Mammary epithelial cell (primary cell): ENCODE data around the gene CNTN5.

ENCODE experiments used
- CTCF ChIP-seq, 2 donors: IDR thresholded peaks in 1 of 2; conservative IDR thresholded peaks in 1 of 2; 2 replicates each; pipeline ENCODE4 v1.5.1; 2011 to 2012; ENCODE audit warnings: inconsistent platforms in 2 of 2, low read length in 2 of 2, mild to moderate bottlenecking in 2 of 2, control low read depth in 1 of 2, low read depth in 1 of 2; ENCODE audit not compliant: insufficient read depth in 1 of 2; ENCODE audit errors: extremely low read depth in 1 of 2
- EZH2 ChIP-seq: IDR thresholded peaks from 2 replicates; pipeline ENCODE4 v1.6.1; 2012; ENCODE audit warnings: low read length, inconsistent platforms, borderline replicate concordance

DNA sequence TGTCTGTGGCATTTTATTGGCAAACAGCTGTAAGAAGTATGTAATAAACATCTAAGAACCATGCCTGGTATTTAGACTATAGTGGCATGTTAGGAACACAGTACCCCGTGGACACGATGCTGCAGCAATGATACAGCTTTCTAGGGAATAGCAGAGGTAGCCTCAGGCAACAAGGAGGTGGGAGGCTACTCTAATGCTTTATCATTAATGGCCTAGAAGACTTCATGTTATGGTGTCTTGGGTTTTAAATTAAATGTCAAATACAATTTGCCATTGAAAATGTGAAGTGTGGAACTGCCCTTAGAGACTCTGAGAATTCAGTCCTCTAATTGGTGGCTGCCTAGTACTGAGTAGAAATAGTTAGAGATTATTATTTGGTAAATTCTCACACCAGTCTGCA lies 516.9 kb downstream of the CNTN5 start:
- TF ChIP-seq EZH2 = no peak
- no peak for TF ChIP-seq CTCF (conservative IDR thresholded peaks at IDR 0.05 in 1 of 2, IDR thresholded peaks at IDR 0.05 in 1 of 2; ENCODE audit: extremely low read depth in 1 of 2, insufficient read depth in 1 of 2, low read depth in 1 of 2, low read length in 2 of 2)
